GM03348 (cell line): ENCODE measurements around the gene PPP1R27.
"Not testable (repeated sequence)": the region's sequence is repeated elsewhere in the genome, so short reads cannot be mapped to it uniquely, and the experiment has no call there.

Experiments used
- DNase-seq: peaks from one replicate; pipeline ENCODE4 v3.0.0; 2012; ENCODE audit warnings: low spot score

PPP1R27 gene

GRCh38 chr17:81840826-81841778 lies 6.3 kb upstream of the PPP1R27 start:
- no peak for DNase-seq

GRCh38 chr17:81840059-81840458 lies 5.2 kb upstream of the PPP1R27 start:
- not testable (repeated sequence) for DNase-seq

- no peak for DNase-seq
Measured at GRCh38 chr17:81839301-81839700, 4.5 kb upstream of the PPP1R27 start.

- DNase-seq: no peak
Measured at GRCh38 chr17:81838753-81839255, 4.0 kb upstream of the PPP1R27 start.

- no peak for DNase-seq
Measured at GRCh38 chr17:81837641-81838040, 2.8 kb upstream of the PPP1R27 start.

GRCh38 chr17:81833921-81834830 lies 674 bp downstream of the PPP1R27 start:
- DNase-seq: no peak

- peak; percentile 99 for DNase-seq
Measured at GRCh38 chr17:81833160-81833920, 1.5 kb downstream of the PPP1R27 start, which contains the start of gene MCRIP1. TSS of gene MCRIP1 (minus strand) at chr17:81833291. CDS start at chr17:81824506, 8,785 bp downstream.

- DNase-seq: peak; percentile 66
Measured at GRCh38 chr17:81832608-81833159, 2.2 kb downstream of the PPP1R27 start.

- peak; percentile 57 for DNase-seq
Measured at GRCh38 chr17:81831957-81832607, 2.8 kb downstream of the PPP1R27 start.

GRCh38 chr17:81831563-81831956 lies 3.3 kb downstream of the PPP1R27 start:
- DNase-seq: no peak

GRCh38 chr17:81829858-81830257 lies 5.0 kb downstream of the PPP1R27 start:
- no peak for DNase-seq

- DNase-seq: no peak
Measured at GRCh38 chr17:81828656-81829055, 6.2 kb downstream of the PPP1R27 start.

GRCh38 chr17:81825841-81826466 lies 8.9 kb downstream of the PPP1R27 start:
- no peak for DNase-seq

GRCh38 chr17:81824595-81824994 lies 10.3 kb downstream of the PPP1R27 start:
- DNase-seq: no peak

GRCh38 chr17:81823820-81824550 lies 10.9 kb downstream of the PPP1R27 start:
- no peak for DNase-seq

- DNase-seq: no peak
Measured at GRCh38 chr17:81822996-81823819, 11.6 kb downstream of the PPP1R27 start.

- no peak for DNase-seq
Measured at GRCh38 chr17:81822312-81822637, 12.6 kb downstream of the PPP1R27 start.

- peak; percentile 83 for DNase-seq
Measured at GRCh38 chr17:81821603-81822311, 13.1 kb downstream of the PPP1R27 start.
